Measurements from ENCODE around the gene OTUB1. TPM values are rescaled to one million over a fixed set of nuclear protein-coding genes. Genes with fewer than 3 reads are reported as not detected.

OTUB1 gene
- total RNA-seq, 1 experiment from 2014 or later = 80.8 TPM

- Histone ChIP-seq H3K27me3 (peaks cover 3% of the 10 kb centered on the region; the same call in 1 of the 2 replicates), H3K4me1 (peaks cover 25% of the 10 kb centered on the region), H3K9me3 (replicated peaks) (no peaks in the 10 kb centered on the region), H3K27ac (no peak overlapping the region), H3K36me3 (no peaks in the 10 kb centered on the region), H3K4me3 (no peak overlapping the region)
- DNase-seq = no peak
These were observed 48.2 kb downstream of the OTUB1 start for GRCh38 chr11:64034411-64034811.

- peaks cover 3% of the 10 kb centered on the region; the same call in 1 of the 2 replicates for H3K27me3 ChIP-seq
- no peaks in the 10 kb centered on the region for H3K36me3 ChIP-seq
- DNase-seq = no peak
- peak overlapping the region; percentile 46 for H3K4me3 ChIP-seq
- no peaks in the 10 kb centered on the region for H3K9me3 ChIP-seq (replicated peaks)
- peaks cover 20% of the 10 kb centered on the region for H3K4me1 ChIP-seq
- no peak overlapping the region for H3K27ac ChIP-seq
These were observed 48.9 kb downstream of the OTUB1 start for GRCh38 chr11:64035081-64035524.

- no peak for DNase-seq
- H3K27ac ChIP-seq = peak within 1 kb of the TSS; percentile 28; the same call in 1 of the 2 replicates
- H3K4me3 ChIP-seq = peak within 1 kb of the TSS; percentile 65
- peaks cover 17% of the 10 kb centered on the region for H3K4me1 ChIP-seq
- H3K9me3 ChIP-seq (replicated peaks) = no peaks in the 10 kb centered on the region
- H3K36me3 ChIP-seq = no peaks in the 10 kb centered on the region
- H3K27me3 ChIP-seq = peaks cover 3% of the 10 kb centered on the region; the same call in 1 of the 2 replicates
These were observed 49.3 kb downstream of the OTUB1 start, which contains the start of gene FLRT1 for GRCh38 chr11:64035576-64035975. Gene FLRT1 (plus strand): TSS chr11:64035931. CDS start chr11:64116268, 80,337 bp downstream.

- Histone ChIP-seq H3K9me3 (replicated peaks) (no peaks in the 10 kb centered on the region), H3K27ac (peak overlapping the region; percentile 28; the same call in 1 of the 2 replicates), H3K27me3 (peaks cover 3% of the 10 kb centered on the region; the same call in 1 of the 2 replicates), H3K36me3 (no peaks in the 10 kb centered on the region), H3K4me3 (peak overlapping the region; percentile 65), H3K4me1 (peaks cover 17% of the 10 kb centered on the region)
- peak; percentile 61 to 70 for DNase-seq
These were observed 50.1 kb downstream of the OTUB1 start for GRCh38 chr11:64036087-64037026.

- H3K9me3 ChIP-seq (replicated peaks) = no peaks in the 10 kb centered on the region
- H3K36me3 ChIP-seq = no peaks in the 10 kb centered on the region
- DNase-seq = peak in 1 of 2 experiments; percentile 50
- peaks cover 12% of the 10 kb centered on the region for H3K4me1 ChIP-seq
- H3K4me3 ChIP-seq = peak overlapping the region; percentile 65
- peak overlapping the region; percentile 28; the same call in 1 of the 2 replicates for H3K27ac ChIP-seq
- peaks cover 3% of the 10 kb centered on the region; the same call in 1 of the 2 replicates for H3K27me3 ChIP-seq
These were observed 50.9 kb downstream of the OTUB1 start for GRCh38 chr11:64037027-64037634.

- Histone ChIP-seq H3K4me3 (no peak overlapping the region), H3K27ac (no peak overlapping the region), H3K9me3 (replicated peaks) (no peaks in the 10 kb centered on the region), H3K27me3 (peaks cover 3% of the 10 kb centered on the region; the same call in 1 of the 2 replicates), H3K4me1 (peaks cover 3% of the 10 kb centered on the region; the same call in 1 of the 2 replicates), H3K36me3 (no peaks in the 10 kb centered on the region)
- DNase-seq = no peak
These were observed 52.3 kb downstream of the OTUB1 start for GRCh38 chr11:64038500-64038899.

GRCh38 chr11:64039012-64039665, 52.9 kb downstream of the OTUB1 start:
- Histone ChIP-seq H3K27me3 (peaks cover 3% of the 10 kb centered on the region; the same call in 1 of the 2 replicates), H3K4me1 (peaks cover 3% of the 10 kb centered on the region; the same call in 1 of the 2 replicates), H3K9me3 (replicated peaks) (no peaks in the 10 kb centered on the region), H3K36me3 (no peaks in the 10 kb centered on the region), H3K4me3 (no peak overlapping the region), H3K27ac (no peak overlapping the region)
- DNase-seq = no peak

GRCh38 chr11:64040684-64041322, 54.6 kb downstream of the OTUB1 start:
- H3K27me3 ChIP-seq = no peaks in the 10 kb centered on the region
- peak in 1 of 2 experiments; percentile 43 for DNase-seq

GRCh38 chr11:64041846-64042245, 55.6 kb downstream of the OTUB1 start:
- H3K4me3 ChIP-seq = no peak overlapping the region
- no peaks in the 10 kb centered on the region for H3K27me3 ChIP-seq
- peaks cover 3% of the 10 kb centered on the region; the same call in 1 of the 2 replicates for H3K4me1 ChIP-seq
- no peaks in the 10 kb centered on the region for H3K36me3 ChIP-seq
- H3K9me3 ChIP-seq (replicated peaks) = no peaks in the 10 kb centered on the region
- no peak overlapping the region for H3K27ac ChIP-seq
- DNase-seq = no peak

More at GRCh38 chr11:64040684-64041322, 54.6 kb downstream of the OTUB1 start:
- Histone ChIP-seq H3K36me3 (no peaks in the 10 kb centered on the region), H3K4me1 (peaks cover 3% of the 10 kb centered on the region; the same call in 1 of the 2 replicates), H3K27ac (no peak overlapping the region), H3K9me3 (replicated peaks) (no peaks in the 10 kb centered on the region), H3K4me3 (no peak overlapping the region)

- Histone ChIP-seq H3K4me3 (no peak overlapping the region), H3K27me3 (no peaks in the 10 kb centered on the region), H3K36me3 (no peaks in the 10 kb centered on the region), H3K27ac (no peak overlapping the region), H3K4me1 (peaks cover 5% of the 10 kb centered on the region; the same call in 1 of the 2 replicates), H3K9me3 (replicated peaks) (no peaks in the 10 kb centered on the region)
- no peak for DNase-seq
These were observed 56.1 kb downstream of the OTUB1 start for GRCh38 chr11:64042301-64042700.

- Histone ChIP-seq H3K4me1 (peaks cover 10% of the 10 kb centered on the region; the same call in 1 of the 2 replicates), H3K36me3 (no peaks in the 10 kb centered on the region)
These were observed 57.3 kb downstream of the OTUB1 start for GRCh38 chr11:64043545-64043944.

GRCh38 chr11:64044730-64045393, 58.6 kb downstream of the OTUB1 start:
- peaks cover 16% of the 10 kb centered on the region for H3K4me1 ChIP-seq
- H3K9me3 ChIP-seq (replicated peaks) = no peaks in the 10 kb centered on the region
- no peaks in the 10 kb centered on the region for H3K36me3 ChIP-seq
- no peaks in the 10 kb centered on the region for H3K27me3 ChIP-seq
- no peak for DNase-seq
- no peak overlapping the region for H3K4me3 ChIP-seq
- no peak overlapping the region for H3K27ac ChIP-seq

More at GRCh38 chr11:64043545-64043944, 57.3 kb downstream of the OTUB1 start:
- H3K27ac ChIP-seq = no peak overlapping the region
- H3K4me3 ChIP-seq = no peak overlapping the region
- no peak for DNase-seq
- H3K9me3 ChIP-seq (replicated peaks) = no peaks in the 10 kb centered on the region
- no peaks in the 10 kb centered on the region for H3K27me3 ChIP-seq

GRCh38 chr11:64045700-64046099, 59.5 kb downstream of the OTUB1 start:
- no peak overlapping the region for H3K4me3 ChIP-seq
- H3K36me3 ChIP-seq = no peaks in the 10 kb centered on the region
- no peak overlapping the region for H3K27ac ChIP-seq
- H3K9me3 ChIP-seq (replicated peaks) = no peaks in the 10 kb centered on the region
- H3K4me1 ChIP-seq = peaks cover 16% of the 10 kb centered on the region
- H3K27me3 ChIP-seq = no peaks in the 10 kb centered on the region
- no peak for DNase-seq

All from SJCRH30 (cell line).